Hematopoietic multipotent progenitor cell treated with erythropoietin and hydrocortisone succinate and interleukin-3 and kit ligand, for 4 days (in vitro differentiated cells): ENCODE data around the gene TMEM170A.
"Not testable (repeated sequence)": the region's sequence is repeated elsewhere in the genome, so short reads cannot be mapped to it uniquely, and the experiment has no call there.

ENCODE experiments used
- DNase-seq: peaks from one replicate; pipeline ENCODE4 v3.0.0-alpha.2; 2015

Gene TMEM170A

GRCh38 chr16:75446416-75446815 lies 18.1 kb downstream of the TMEM170A start:
- DNase-seq, result no peak

- no peak for DNase-seq
Observed at GRCh38 chr16:75445298-75445697, 19.2 kb downstream of the TMEM170A start.

- no peak for DNase-seq
Observed at GRCh38 chr16:75443298-75443697, 21.2 kb downstream of the TMEM170A start.

DNA sequence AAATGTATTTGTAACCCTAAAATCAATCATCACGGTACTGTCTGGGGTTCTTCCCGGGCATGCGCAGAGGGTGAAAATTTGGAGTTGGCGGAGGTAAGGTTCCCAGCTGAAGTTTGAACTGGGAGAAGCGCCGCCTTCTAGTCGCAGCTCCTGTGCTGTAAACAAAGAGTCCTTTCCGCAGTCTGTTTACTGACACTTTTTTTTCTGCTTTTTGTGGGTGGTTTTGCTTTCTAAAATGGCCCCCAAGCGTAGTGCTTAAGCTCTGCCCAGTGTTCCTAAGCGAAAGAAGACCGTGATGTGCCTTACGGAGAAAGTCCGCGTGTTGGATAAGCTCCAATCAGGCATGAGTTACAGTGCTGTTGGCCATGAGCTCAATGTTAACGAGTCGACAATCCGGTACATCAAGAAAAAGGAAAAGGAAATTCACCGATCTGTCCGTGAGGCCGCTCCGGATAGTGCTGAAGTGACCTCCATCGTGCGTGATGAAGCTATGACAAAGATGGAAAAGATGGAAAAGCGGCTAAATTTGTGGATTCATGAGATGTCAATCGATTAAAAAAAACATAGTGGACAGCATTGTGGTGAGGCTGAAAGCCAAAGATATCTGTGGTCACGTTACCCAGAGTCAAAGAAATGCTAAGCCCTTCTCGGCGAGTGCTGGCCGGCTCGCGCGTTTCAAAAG lies 30.6 kb downstream of the TMEM170A start:
- peak; percentile 93 for DNase-seq

GRCh38 chr16:75432828-75433731 lies 31.4 kb downstream of the TMEM170A start, which contains the start of gene CFDP1:
Gene CFDP1 (minus strand): TSS chr16:75433503. CDS start chr16:75433352, 151 bp downstream.
- DNase-seq, result peak; percentile 98

DNA sequence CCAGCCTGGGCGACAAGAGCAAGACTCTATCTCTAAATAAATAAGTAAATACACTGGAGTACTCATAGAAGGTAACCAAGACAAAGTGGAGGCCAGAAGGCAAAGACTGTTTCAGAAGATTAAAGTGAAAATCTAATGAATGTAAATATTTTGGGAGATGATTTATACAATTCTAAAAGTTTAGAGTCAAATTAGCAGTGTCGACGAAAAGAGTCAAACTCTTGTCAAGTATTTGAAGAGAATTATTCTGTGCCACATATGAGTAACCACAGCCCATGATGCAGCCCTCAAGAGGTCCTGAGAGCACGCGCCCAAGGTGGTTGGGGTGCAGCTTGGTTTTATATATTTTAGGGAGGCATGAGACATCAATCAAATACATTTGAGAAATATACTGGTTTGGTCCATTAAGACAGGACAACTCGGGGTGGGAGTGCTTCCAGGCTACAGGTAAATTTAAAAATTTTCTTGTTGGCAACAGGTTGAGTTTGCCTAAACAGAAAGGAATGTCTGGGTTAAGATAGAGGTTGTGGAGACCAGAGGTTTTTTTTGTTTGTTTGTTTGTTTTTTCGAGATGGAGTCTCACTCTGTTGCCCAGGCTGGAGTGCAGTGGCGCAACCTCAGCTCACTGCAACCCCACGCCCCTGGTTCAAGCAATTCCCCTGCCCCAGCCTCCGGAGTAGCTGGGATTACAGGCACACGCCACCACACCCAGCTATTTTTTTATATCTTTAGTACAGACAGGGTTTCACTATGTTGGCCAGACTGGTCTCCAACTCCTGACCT lies 34.7 kb downstream of the TMEM170A start:
- no peak for DNase-seq

GRCh38 chr16:75426524-75426923 lies 38.0 kb downstream of the TMEM170A start:
- DNase-seq, result not testable (repeated sequence)

GRCh38 chr16:75424105-75424762 lies 40.3 kb downstream of the TMEM170A start:
- DNase-seq, result not testable (repeated sequence)

DNA sequence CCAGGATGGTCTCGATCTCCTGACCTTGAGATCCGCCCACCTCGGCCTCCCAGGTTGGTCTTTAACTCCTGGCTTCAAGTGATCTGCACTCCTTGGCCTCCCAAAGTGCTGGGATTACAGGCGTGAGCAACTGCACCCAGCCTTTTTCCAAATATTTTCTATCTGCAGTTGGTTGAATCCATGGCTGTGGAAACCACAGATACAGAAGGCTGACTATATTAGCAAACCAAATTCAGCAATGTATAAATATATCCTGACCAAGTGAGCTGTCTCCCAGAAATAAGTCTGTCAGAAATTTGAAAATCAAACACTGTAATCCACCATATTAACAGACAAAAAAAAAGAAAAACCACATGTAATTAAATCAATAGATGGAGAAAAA lies 40.8 kb downstream of the TMEM170A start:
- no peak for DNase-seq

GRCh38 chr16:75421820-75422126 lies 42.7 kb downstream of the TMEM170A start:
- DNase-seq, result peak; percentile 19

DNA sequence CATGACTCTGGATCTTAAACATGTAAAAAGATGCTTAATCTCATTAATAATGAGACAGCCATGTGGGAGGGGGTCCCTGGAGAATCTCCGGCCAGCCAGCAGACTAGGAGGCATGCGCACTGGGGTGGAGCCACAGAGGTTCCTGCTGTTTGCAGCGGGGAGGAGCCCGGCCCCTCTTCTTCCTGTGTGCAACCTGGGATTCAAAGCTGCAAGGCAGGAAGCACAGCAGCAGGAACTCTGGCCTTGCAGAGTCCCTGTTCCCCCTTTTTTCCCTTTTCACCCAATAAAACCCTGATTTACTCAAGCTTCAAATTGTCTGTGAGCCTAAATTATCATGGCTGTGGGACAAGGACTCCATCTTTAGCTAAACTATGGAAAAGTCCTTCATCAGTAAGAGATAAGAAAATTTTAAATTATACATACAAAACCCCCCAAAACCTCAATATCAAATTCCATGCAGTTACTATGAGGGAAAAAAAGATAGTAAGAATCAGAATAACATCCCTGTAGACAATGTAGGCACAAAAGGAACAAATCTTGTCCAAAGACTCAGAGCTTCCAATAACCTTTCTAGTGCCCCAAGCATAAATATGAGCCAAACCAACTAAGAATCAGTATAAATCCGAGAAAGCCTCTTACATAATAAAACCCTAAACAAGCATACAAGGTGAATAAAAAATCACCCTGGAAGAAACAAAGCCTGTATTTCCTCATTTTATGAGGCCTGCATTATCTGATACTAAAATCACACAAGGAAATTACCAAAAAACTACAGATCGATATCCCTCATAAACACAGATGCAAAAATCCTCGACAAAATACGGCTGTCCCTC lies 43.3 kb downstream of the TMEM170A start:
- peak; percentile 63 for DNase-seq

GRCh38 chr16:75416904-75417565 lies 47.5 kb downstream of the TMEM170A start:
- no peak for DNase-seq

DNA sequence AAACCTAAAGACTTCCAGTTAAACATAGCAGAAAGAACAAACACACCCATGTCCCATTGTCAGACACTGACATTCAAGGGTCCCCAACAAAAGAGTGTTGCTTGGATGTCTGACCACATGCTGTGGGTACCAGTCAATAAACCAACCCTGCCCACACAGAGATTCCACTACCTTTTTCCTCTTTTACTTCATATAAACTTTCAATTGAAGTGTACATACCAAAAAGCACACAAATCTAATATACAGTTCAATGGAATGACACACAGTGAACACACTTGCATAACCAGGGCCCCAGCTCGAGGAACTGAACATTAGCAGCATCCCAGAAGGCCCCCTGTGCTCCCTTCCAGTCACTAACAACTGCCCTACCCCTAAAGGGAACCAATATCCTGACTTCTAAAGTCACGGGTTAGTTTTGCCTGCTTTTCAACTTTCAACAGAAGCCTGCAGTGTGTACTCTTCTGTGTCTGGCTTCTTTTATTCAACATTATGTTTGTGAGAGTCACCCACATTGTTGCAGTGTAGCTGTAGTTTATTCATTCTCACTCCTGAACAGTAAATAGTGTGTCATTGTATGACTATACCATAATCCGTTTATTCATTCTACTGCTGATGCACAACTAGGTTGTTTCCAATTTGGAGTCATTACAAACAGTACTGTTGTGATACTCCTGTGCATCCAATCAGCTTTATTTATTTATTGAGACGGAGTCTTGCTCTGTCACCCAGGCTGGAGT lies 49.2 kb downstream of the TMEM170A start:
- no peak for DNase-seq

GRCh38 chr16:75413951-75414350 lies 50.5 kb downstream of the TMEM170A start:
- DNase-seq, result no peak

DNA sequence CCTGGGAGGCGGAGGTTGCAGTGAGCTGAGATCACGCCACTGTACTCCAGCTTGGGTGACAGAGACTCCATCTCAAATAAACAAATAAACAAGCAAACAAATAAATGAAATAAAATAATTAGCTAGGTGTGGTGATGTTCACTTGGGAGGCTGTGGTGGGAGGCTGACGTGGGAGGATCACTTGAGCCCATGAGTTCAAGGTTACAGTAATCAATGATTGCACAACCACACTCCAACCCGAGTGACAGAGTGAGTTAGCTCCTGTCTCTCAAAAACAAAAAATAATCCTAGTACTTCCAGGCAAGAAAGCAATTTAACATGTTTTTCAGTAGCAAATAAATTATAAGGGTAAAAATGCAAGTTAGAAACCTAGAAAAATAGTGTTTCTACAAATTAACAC lies 57.5 kb downstream of the TMEM170A start:
- no peak for DNase-seq

- peak; percentile 68 for DNase-seq
Observed at GRCh38 chr16:75402821-75403475, 61.5 kb downstream of the TMEM170A start.

DNA sequence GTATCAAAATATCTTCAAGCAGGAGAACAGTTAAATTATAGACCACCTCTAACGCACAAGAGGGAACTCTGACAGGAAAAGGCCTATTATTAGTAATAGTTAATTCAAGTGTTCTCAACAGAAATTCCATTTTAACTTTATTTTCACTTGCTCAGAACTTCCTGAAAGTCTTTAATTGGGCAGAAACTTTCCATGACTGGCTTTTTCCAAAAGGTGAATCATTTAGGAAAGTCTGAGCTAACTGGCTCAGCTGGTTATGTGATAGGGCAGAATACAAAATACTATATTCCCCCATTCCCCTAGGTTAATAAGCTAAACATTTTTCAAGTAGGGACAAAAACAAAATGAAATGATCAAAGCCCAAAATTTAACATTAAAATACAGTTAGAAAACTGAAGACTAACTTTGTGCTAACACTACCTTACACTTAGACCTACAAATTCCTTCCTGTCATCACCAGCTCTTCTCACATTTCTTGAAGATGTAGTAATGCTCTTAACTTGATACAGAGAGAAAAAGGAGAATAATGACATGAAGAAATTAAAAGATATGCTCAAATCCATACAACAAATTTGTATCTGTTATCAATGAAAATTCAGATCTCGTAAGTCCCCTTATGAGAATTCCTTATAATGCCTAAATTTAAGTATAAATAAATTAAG lies 62.2 kb downstream of the TMEM170A start:
- DNase-seq, result no peak

GRCh38 chr16:75401691-75402090 lies 62.8 kb downstream of the TMEM170A start:
- DNase-seq, result no peak

DNA sequence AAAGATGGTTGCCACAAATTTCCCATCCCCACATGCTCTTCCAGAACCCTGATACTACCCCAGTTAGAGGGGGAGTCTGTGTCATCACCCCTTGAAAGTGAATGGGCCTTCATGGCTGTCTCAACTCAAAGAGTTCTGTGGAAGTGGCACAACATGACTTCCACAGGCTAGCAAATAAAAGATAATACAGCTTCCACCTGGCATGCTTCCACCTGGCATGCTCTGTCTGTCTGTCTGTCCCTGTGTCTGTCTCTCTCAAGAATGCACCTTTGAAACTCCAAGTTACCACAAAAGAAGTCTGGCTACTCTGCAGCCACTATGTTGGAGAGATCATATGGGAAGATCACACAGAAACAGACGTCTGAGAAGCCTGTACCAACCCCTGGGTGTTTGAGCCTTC lies 66.2 kb downstream of the TMEM170A start:
- no peak for DNase-seq

GRCh38 chr16:75394941-75395340 lies 69.5 kb downstream of the TMEM170A start:
- DNase-seq, result no peak
